ENCODE data around the gene KRTAP9-8.
"Not testable (repeated sequence)": the region's sequence is repeated elsewhere in the genome, so short reads cannot be mapped to it uniquely, and the experiment has no call there.

Gene KRTAP9-8

GRCh38 chr17:41255381-41256290, 17.8 kb downstream of the KRTAP9-8 start, which contains the start of gene KRTAP9-9:
TSS of gene KRTAP9-9 (plus strand) at chr17:41255384.
- DNase-seq (ENCODE audit: low read depth in 2 of 3, low spot score in 2 of 3), result not testable (repeated sequence)

GRCh38 chr17:41256291-41256685, 18.5 kb downstream of the KRTAP9-8 start:
- no peak for DNase-seq (ENCODE audit: low read depth in 2 of 3, low spot score in 2 of 3)

GRCh38 chr17:41258406-41258805, 20.6 kb downstream of the KRTAP9-8 start:
- no peak for DNase-seq (ENCODE audit: low read depth in 2 of 3, low spot score in 2 of 3)

- no peak for DNase-seq (ENCODE audit: low read depth in 2 of 3, low spot score in 2 of 3)
These were observed 25.4 kb downstream of the KRTAP9-8 start for GRCh38 chr17:41263212-41263611.

GRCh38 chr17:41264599-41264998, 26.8 kb downstream of the KRTAP9-8 start:
- no peak for DNase-seq (ENCODE audit: low read depth in 2 of 3, low spot score in 2 of 3)

- DNase-seq (ENCODE audit: low read depth in 2 of 3, low spot score in 2 of 3), result no peak
These were observed 27.3 kb downstream of the KRTAP9-8 start, which contains the start of gene KRTAP9-6 for GRCh38 chr17:41265078-41265477. TSS of gene KRTAP9-6 (plus strand) at chr17:41265378. CDS start at chr17:41265378, 0 bp downstream.

- no peak for DNase-seq (ENCODE audit: low read depth in 2 of 3, low spot score in 2 of 3)
These were observed 29.9 kb downstream of the KRTAP9-8 start for GRCh38 chr17:41267711-41268110.

- not testable (repeated sequence) for DNase-seq (ENCODE audit: low read depth in 2 of 3, low spot score in 2 of 3)
These were observed 33.5 kb downstream of the KRTAP9-8 start for GRCh38 chr17:41271323-41271722.

- no peak for DNase-seq (ENCODE audit: low read depth in 2 of 3, low spot score in 2 of 3)
These were observed 34.1 kb downstream of the KRTAP9-8 start for GRCh38 chr17:41271858-41272257.

- not testable (repeated sequence) for DNase-seq (ENCODE audit: low read depth in 2 of 3, low spot score in 2 of 3)
These were observed 37.9 kb downstream of the KRTAP9-8 start, which contains the start of gene KRTAP9-7 for GRCh38 chr17:41275648-41276190. TSS of gene KRTAP9-7 (plus strand) at chr17:41275698. CDS start at chr17:41275698, 0 bp downstream.

- DNase-seq (ENCODE audit: low read depth in 2 of 3, low spot score in 2 of 3), result no peak
These were observed 40.6 kb downstream of the KRTAP9-8 start for GRCh38 chr17:41278176-41278955.

GRCh38 chr17:41284043-41284442, 46.2 kb downstream of the KRTAP9-8 start:
- no peak for DNase-seq (ENCODE audit: low read depth in 2 of 3, low spot score in 2 of 3)

GRCh38 chr17:41284546-41284945, 46.7 kb downstream of the KRTAP9-8 start:
- no peak for DNase-seq (ENCODE audit: low read depth in 2 of 3, low spot score in 2 of 3)

- no peak for DNase-seq (ENCODE audit: low read depth in 2 of 3, low spot score in 2 of 3)
These were observed 49.3 kb downstream of the KRTAP9-8 start for GRCh38 chr17:41287050-41287449.

All from activated CD8-positive, alpha-beta memory T cell treated with anti-CD3 and anti-CD28 coated beads for 48 hours (primary cell).